Measurements from ENCODE around the gene BAIAP2.

GRCh38 chr17:81035521-81036196 lies 708 bp downstream of the BAIAP2 start:
- no peak for TF ChIP-seq CTCF (CRISPR knock-in tag; IDR thresholded peaks at IDR 0.05)
- no peak for TF ChIP-seq DNMT1 (CRISPR knock-in tag; IDR thresholded peaks at IDR 0.05)
- TF ChIP-seq HMG20A (CRISPR knock-in tag; IDR thresholded peaks at IDR 0.05; ENCODE audit: borderline replicate concordance): no peak
